NCI-H524 (cell line): Measurements from ENCODE around the gene PDGFA.

Experiments
- DNase-seq, 2 experiments: peaks; one replicate each; lab custom pipeline; 2025; lab: John Stamatoyannopoulos, UW

PDGFA gene

DNA sequence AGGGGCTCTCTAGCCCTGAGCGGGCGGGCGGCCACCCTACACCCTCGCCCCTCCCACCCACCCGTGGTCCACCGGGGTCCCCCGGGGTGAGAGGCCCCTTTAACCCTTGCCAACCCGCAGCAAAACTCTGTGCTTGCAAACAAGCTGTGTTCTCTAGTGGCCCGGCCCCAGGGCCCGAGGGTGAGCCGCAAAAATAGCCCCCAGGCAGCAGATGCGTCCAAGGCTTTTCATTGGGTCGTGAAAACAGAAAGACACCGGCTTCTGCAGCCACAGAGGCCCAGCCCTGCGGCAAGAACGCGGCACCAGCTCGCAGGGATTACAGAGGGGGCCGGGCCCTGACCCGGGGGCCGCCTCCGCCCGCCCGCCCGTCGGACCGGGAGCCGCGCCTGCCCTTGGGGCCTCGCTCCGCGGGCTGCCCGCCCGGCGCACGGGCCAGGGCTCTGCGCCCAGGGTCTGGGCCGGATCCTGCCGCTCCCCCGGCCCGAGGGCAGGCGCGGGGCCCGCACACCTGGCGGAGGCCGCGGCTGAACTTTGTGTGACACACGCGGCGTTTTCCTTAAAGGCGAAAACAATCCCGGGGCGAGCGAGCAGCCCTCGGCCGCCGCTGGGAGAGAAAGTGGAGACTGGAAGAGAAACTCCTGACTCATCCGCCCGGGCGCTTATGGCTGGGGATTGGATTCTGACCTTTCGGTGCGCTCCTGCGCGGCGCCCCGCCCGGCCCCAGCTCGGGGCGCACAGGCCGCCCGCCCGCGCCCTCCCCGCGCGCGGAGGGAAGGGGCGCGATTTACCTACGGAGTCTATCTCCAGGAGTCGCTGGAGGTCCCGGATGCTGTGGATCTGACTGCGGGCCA, 2.8 kb downstream of the PDGFA start:
- DNase-seq: no peak

DNA sequence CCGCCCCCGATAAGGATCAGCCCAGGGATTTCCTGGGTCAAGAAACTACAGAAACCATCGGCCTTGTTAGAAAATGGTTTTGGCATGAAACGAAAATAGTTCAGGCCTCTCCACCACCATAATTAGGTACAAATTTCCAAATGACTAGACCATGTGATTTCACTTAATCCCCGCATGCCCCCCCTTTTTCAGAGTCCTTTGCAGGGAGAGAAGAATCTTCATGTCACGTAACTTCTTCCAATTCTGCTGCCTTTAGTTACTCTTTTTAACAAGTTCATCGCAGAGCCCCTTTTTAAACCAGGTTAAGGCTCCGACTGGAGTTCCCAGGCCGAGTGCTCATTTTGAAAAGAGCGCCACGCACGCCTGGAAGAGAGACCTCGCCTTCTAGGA, 3.4 kb downstream of the PDGFA start:
- no peak for DNase-seq

DNA sequence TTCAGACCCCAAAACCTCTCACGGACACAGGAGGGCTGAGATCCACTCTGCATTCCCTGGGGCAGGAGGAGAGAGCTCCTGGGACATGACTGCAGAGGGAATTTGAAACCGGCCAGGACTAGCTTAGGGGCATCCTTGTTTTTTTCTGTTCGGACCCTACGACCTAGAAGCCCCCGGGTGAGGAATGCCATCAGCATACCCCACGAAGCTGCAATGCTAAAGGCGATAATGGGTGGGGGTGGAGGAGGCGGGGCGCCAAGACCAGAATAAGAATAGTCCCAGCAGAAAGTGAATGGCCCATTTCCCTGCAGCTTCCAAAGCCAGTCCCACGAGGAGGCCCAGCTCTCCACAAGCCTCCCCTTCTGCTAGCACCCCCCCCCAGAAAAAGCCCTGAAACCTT, 4.0 kb downstream of the PDGFA start:
- no peak for DNase-seq

DNA sequence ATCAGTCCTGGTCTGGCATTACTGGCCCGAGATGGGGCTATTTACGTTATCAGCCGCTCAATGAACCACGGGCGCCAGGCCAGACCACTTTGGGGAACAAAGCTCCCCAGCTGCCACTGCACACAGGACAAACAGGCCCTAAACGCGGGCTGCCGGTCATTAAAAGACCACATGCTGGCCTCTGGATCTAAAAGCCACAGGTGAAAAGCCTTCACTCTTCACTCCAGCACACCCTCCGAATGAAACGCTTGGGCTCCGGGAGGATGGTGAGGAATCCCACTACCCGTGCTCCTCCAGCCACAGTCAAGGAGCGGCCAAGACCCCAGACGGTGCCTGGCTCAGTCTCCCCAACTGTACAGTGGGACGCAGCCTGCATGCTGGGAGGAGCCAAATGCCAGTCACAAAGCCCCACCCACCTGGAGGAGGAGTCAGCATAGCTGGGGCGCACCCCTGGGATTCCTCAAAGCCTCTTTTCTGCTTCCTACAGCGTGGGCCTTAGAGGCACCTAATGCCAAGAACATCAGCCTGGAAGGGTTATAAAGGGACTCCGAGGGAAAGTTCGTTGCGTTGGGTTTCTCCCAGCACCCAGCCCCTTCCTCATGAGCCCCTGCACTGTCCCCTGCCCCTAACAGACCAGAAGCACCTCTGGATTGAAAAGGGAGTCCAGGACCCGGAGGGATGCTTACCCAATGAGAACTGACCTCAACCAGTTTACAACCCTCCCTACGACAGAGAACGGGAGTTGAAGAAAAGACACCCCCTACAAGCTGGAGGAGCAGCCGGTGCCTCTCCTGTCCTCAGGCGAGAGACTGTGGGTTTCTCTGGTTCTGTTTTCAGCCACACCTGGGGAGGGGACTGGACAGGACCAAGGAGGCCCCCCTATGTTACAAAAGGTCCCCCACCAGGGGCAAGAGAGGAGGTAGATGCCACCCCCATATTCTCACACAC, 4.7 kb downstream of the PDGFA start:
- DNase-seq: no peak

DNA sequence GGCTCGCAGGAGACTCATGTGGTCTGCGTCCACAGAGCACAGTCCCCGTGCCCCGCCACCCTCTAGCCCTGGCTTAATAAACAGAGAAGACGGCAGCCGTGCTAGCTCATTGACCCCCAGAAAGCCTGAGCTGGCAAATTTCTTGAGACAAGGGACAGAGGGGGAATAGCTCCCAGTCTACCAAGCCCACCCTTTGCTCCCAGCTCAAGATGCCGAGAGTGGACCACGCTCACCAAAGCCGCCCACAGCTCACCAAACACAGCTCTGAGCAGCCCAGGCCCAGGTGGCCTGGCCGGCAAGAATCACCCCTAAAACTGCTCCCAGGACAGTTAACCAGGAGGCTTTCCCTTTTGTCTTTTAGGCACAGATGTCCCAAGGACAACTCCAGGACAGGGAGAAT, 5.4 kb downstream of the PDGFA start:
- DNase-seq: no peak

DNA sequence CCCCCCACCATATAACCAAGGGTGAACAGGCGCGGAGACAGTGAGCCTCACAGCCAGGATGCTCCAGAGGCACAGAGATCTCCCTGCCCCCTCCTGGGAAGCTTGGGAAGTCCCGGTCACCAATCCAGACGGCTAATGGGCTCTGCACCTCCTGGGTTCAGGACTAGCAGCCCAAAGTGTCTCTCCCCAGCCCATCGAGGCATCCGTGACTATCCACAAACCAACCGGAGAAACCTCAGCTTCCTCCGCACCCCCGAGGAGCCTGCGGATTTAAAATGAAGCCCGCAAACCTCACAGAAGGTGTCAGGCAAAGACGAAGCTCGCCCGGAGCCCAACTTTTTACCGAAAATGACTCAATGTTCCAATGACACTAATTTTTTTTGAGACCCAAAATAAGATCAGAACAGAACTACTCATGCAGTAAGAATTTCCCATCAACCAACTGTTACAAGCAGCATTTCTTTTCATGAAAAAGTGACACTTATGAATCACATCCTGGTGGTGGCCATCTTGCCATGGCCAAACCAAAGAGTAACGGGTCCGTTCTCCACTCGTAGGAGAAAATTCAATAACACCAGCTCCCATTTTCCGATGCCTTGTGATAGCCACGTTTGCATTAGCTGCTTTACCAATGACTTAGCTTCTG, 6.0 kb downstream of the PDGFA start:
- no peak for DNase-seq

DNA sequence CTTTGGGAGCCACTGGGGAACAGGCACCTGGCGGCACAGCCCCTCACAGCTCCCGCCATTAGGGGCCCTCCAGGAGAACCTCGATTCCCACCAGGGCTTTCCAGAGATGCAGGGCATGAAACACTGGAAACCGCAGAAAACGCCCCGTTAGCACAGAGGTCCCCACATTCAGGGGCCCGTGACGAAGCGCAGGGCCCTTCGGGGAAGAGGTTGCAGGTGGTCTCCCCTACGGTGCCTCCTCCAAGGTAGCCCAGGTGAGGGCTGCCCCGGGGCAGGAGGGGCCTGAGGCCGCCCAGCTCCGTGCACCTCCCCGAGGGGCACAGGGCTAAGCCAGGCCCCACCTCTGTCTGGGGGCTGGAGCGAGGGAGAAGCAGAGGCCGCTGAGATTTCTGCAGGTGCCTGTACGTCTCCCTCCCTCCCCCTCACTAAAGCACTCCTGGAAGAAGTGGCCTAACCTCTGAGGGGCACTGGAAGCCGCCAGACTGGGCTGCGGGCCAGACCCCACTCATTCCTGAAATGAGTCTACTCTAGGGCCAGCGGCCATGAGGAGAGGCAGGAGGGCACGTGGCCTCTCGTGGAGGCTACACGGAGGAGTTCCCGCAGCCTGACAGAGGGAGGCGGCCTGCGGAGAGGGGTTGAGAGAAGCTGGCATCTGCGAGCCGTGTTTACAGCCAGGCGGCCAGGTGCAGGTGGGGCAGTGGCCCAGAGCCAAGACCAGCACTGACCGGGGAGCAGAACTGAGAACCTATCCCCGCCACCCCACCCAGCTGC, 6.9 kb downstream of the PDGFA start:
- peak in 1 of 2 experiments; percentile 38 for DNase-seq

DNA sequence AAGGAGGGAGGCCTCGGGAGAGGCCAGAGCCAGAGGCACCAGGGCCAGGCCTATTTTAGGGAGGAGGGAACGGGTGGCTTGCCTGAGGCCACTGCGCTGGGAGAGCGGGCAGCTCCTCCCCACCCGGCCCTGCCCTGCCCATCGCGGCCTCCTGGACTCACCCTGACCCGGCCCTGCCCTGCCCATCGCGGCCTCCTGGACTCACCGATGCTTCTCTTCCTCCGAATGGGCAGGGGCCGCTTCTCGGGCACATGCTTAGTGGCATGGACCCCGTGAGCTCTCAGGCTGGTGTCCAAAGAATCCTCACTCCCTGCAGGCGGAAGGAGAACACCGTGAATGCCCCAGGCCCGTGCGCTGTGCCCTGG, 7.5 kb downstream of the PDGFA start:
- DNase-seq: no peak

DNA sequence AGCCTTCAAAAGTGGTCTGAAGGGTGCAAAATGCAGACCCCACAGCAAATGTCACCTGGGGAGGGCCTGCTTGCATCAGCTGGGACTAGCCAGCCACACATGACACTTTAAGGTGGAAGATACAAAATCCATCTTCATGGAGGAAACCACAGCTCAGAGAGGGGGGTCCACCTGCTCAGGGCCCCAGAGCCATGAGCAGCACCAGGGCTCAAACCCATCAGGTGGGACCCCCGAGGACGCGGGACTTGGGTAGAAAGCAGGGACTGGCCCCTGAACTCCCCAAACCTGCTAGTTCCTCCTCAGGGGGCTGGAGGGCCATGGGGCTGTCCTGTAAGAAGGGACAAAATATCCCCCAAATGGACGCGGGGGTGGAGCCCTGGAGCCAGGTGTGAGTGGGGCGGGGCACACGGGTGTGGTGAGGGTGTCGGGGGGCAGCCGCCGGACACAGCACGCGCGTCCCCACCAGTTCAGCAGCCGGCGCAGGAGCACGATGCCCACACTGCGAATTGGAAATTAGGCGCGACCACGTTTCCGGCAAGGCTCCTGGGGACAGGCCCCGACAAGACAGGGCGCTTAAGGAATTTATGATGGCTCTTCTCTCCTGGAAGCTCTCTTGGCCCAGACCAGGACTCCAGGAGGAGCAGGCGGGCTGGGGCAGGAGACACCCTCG, 8.0 kb downstream of the PDGFA start:
- DNase-seq: no peak

DNA sequence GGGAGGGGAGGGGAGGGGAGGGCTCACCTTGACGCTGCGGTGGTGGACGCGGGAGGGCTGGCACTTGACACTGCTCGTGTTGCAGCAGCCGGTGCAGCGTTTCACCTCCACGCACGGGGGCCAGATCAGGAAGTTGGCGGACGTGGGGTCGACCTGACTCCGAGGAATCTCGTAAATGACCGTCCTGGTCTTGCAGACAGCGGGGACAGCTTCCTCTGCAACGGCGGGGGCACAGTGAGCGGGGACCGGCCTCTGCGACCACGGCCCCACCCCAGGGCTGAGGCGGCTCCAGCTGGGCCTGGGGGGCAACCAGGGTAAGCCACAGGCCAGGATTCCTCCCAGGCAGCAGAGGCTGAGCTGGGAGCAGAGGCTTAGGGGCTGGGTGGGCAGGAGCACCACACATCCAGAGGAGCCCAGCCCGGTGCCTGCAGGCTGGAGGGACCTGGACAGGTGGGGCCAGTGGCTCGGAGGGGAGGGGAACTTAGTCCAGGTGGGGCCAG, 8.8 kb downstream of the PDGFA start:
- DNase-seq: no peak

DNA sequence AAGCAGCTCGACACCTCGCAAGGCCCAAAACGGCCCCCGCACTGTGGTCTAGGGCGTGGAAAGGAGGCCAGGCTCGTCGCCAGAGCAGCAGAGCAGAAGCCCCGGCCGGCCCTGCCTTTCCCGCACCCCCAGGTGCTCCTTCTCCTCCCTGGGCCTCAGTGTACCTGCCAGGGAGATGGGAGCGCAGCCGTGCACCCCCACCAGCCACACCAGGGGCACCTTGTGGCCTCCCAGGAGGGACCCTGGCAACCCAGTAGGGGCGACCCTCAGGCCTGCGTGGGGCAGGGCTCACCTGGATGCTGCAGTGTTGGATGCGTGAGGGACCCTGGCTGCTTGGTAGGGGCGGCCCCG, 9.5 kb downstream of the PDGFA start:
- no peak for DNase-seq

DNA sequence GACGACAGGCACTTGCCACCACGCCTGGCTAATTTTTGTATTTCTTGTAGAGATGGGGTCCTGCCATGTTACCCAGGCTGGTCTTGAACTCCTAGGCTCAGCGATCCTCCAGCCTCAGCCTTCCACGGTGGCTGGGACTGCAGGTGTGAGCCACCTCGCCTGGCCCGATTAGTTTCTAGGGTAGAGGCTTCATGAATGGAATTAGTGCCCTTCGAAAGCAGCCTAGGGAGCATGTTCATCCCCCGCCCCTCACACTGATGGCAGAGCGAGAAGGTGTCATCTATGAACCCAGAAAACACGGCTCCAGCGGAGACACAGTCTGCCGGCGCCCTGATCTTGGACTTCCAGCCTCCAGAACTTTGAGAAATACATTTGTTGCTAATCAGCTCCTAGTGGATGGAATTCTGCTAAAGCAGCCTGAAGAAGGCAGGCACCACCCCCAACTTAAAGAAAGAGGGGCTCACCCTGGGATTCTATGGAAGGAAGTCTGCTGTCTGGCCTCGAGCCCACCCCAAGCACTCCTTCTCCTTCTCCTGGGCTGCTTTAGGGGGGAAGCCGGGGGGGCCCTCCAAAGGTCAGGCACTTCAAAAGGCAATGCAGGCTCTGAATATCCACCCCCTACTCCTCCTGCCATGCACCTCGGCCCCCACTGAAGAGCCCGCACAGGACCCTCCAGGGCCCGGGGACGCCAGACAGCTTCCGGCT, 10.1 kb downstream of the PDGFA start:
- DNase-seq: no peak

DNA sequence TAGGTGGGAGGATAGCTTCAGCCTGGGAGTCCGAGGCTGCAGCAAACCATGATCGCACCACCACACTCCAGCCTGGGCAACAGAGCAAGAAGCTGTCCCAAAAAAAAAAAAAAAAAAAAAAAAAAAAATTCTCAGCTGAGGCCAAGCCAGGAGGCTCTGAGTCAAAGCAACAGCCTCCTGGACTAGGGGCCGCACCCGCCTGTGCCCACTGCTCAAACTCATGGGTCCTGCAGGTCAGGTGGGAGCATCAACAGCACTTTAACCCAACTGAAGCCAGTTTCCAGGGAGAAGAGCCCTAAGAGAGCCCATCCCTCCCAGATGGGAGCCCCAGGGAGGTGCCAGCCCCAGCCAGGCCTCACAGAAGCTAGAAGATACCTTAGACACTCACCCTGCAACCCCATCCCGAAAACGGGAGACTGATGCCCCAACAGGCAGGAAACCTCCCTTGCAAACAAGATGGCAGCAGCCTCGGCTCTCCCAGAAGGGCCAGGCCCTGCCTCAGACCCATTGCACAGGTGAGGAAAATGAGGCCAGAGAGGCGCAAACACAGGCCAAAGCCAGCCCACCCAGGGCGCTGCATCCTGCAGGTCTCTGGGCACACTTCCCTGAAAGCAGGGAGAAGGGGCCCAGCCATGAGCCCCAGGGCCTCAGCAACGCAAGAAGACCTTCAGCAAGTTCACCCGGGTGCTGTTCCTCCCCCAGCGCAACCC, 11.0 kb downstream of the PDGFA start:
- no peak for DNase-seq

DNA sequence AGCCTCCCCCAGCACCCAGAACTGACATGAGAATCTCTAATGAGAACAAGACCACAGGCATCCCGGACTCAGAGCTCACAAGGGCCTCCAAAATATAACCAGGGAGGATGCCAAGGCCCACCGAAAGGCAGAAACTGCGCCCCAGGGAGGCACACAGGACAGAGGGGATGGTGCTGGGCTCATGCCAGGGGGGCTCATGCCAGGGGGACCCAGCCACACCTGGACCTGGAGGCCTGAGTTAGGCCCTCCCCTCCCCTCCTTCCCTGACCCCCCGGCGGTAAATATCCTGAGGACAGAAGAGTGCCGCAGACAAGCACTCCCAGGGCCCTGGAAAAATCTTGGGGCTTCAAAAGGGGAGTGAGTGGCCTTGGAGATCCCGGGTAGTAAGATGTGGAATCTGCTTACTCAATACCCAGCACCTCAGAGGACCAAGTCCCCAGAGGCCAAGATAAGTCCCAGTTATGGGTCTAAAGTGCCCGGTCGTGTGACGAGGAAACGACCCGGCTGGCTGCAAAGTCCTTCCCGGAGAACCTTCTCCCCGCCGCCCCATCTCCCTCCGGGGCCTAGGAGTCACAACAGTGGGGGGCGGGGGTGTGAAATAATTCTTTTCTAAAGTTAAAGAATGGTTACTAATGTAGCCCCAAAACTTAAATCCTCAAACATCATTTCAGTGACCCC, 11.9 kb downstream of the PDGFA start:
- DNase-seq: no peak

DNA sequence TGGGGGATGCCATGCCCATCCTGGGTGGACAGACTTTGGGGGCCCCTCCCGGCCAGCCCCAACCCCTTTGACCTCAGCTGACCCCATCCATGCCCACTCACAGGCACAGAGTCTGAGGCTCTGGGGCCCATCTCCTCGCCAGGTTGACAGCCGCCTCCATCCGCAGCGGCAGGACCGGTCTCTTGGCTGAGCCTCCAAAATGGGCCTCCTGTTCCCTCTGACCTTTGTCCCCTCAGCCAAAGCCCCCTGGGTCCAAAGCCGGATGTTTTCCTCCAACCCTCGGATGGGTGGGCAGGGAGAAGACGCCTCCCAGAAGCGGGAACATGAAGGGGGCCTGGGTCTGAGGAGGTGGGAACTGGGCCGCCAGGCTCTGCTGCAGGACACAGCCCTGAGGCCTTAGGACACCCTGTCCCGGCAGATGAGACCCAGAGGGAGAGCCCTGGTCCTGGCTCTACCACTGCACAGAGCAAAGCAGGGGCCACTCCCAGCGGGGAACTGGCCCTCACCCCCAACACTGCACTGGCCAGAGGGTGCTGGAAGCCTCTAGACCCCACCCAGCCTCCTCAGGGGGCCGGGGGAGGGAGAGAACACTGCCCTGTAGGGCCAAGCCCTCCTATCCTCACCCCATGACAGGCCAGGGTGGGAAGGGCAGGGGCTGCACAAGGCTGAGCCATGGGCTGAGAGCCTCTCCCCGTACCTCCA, 12.6 kb downstream of the PDGFA start:
- no peak for DNase-seq

DNA sequence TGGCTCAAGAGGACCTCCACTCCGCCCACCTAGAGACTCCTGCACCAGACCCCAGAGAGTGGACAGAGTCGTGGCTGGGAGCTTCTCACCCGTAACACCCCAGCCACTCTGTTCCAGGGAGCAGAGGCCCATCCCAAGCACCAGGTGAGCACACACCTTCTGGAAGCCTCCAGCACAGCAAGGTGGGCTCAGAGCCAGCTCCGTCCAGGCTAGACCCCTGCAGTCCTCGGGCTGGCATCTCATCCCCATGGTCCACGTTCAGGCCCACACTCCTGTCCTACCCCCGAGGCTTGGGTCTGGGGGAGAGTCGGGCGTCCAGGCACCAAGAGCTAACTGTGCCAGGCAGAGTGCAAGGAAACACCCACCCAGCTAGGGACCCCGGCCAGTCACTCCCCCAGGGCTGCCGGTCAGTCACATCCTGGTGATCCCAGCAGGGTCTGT, 13.2 kb downstream of the PDGFA start:
- DNase-seq: no peak

DNA sequence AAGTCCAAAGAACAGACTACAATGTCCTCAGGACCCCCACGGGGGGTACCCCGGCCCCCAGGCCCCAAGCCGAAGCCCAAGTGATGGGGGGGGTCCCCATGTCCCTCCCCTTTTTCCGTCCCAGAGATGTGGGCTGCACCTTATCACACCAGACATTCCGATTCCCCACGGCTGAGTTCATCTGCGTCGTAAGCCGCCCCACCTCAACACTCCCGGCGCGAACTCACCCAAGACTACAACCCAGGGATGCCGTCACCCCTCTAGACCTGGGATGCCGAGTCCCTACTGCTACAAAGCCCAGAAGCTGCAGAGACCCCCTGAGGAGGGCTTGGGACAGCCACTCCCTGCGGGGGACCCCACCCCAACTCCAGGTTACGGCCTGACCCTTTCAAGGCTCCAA, 14.5 kb downstream of the PDGFA start:
- no peak for DNase-seq

DNA sequence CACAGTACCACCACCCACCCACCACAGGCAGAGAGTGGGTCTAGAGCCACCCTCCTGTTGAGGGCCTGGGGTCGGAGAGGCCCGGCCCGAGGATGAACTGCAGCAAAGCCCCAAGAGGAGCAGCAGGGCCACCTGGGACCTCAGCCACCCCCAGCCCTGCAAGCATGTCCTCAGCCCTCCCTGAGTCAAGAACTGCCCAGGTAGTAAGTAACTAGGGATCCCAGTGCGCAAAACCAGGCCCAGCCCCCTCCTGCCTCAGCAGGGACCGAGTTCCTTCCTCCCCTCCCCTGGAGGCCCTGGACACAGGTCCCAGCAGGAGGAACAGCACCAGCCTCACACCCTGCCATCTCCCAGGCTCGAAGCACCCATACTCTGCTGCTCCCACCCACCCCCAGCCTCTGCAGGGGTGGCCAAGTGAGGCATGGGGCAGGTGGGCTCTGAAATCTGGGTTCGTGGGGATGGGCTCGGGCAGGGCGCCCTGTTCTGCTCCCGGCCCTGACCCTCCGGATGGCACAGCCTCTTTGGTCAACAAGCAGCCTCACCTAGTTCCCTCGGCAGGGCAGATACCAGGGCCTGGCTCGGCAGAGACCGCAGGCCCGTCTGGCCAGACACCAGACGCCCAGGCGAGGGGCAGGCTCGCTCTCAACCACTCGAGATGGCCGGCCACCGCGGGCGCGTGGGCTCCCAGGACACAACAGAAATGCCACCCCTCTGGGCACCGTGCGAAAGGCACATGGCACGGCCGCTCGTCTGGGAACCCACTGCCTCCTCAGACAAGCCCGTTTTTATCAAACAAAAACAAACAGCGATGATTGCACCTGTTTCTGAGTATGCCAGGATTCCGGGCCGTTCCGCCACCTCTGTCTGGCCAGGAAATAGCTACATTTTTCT, 15.2 kb downstream of the PDGFA start:
- DNase-seq: no peak
